ENCODE results near the gene TLE3.

Gene TLE3

DNA sequence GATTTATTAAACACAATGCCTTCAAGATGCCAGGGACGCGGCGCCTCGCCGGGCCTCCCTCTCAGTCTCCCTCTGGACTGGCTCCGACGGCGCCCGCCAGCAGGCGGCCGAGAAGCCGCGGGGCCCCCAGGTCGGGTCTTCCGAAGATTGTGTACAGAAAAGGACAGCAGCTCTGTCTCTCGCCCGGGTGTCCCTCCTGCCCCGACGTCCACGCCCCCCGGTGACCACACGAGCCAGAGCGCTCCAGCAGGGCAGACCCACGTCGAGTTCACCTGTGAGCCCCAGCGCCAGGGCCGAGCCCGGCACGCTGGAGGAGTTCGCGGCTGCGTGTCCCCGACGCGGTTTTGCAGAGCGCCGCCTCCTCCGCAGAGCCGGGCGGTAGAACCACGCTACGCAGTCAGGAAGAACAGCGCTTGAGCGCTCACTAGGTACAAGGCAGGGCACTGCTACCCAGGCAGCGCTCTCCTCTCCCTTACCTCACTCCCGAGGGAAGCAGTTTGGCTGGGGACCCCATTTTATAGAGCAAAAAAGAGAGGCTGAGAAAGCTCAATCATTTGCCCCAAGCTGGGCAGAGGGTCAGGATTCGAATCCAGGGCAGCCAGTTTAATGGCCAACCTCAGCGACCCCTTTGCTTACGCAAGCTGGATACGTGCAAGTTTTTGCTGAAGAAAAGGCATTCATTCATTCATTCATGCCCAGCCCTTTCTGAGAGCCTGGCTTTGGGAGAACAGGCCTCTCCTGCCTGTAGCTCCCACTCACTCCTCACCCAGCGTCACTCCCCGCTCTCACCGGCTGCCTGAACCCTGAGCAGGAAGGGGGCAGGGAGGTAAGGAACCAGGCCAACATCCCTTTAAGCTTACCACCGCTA, 3.0 kb upstream of the TLE3 start:
- in situ Hi-C loops (cut with MboI; ENCODE audit: low sequenced_read_pairs), result no loop called here

DNA sequence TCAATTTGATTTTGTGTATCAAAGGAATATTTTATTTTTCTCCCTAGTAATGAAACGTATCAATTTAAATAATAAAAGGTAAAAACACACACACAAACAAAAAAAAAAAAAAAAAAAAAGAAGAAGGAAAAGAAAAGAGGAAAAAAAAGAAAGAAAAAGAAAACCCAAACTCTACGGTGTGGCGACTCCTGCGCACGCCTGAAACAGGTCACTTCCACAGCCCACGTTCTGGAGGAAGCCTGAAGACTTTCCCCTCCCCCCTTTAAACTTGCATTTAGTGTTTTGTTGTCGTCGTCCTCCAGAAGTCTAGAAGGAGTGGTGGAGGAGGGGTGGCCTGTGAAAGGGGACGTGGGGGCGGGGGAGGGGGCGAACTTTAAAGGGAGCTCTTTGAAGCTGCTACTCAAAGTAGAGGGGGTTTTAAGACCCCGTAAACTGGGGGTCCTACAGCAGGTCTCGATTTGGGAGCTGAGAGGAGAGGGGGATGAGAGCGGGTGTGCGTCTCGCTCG, 2.3 kb upstream of the TLE3 start:
- in situ Hi-C loops (cut with MboI; ENCODE audit: low sequenced_read_pairs), result no loop called here

DNA sequence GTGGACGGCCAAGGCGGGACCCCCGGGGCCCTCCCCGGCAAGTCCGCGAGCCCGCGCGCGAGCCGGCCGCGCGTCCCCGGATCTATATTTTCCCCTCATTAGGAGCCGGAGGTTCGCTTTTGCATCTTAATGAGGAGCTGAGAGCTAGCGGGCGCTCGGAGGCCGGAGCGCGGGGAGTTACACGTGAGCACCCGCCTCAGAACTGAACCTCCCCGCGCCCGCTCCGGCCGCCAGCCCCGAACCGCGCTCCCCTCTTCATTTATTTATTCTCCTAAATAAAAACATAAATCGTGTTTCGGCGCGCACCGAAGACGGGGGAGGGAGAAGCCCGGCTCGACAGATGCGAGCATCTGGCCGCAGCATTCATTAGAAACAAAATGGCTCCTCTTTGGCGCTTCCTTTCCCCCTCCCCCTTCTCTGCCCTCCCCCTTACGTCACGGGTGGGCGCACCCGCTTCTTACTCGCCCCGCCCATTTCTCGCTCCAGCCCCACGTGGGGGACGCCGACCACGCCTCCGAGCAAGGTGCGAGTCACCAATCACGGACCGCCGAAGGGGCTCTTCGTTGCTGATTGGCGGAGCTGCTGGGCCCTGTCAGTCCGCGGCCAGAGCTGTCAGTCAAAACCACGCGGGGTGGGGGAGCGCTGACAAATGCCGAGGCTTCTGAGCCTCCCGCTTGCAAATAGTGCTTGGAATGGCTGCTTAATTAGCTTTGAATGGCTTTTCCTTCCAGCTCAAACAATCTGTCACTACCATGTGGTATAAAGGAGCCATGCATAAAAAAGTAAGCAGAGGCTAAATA, 1.6 kb upstream of the TLE3 start:
- in situ Hi-C loops (cut with MboI; ENCODE audit: low sequenced_read_pairs), result no loop called here

DNA sequence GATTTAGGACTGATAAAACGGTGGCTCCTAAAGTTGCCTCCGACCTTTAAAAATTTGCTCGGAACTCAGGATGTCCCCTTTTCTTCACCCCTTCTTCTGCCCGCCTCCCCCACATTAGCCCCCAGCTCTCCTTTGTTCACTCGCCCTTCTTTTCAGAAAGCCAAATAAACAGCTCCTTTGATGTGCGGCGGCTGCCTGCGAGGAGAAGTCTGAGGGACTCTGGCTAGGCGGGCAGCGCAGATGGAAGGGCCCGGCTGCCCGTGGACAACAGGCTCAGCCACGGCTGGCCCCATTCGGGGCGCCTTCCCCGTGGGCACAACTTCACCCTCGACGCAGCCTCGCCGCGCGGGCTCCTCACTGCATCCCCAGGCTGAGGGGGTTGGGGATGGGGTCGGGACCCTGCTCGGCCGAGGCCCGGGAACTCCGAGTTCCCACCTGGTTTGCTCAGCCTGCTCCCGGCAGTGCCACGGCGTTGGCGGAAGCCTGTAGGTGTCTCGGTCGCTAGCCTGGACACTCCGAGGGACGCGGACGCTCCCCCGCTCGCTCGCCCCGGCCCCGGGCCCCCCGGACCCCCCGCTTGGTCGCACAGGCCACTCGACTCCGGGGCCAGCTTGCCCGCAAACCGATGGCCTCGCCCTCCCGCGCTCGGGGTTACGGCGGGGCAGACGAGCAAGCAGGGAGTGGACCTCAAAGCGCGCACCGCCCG, 897 bp upstream of the TLE3 start:
- in situ Hi-C loops (cut with MboI; ENCODE audit: low sequenced_read_pairs), result no loop called here

DNA sequence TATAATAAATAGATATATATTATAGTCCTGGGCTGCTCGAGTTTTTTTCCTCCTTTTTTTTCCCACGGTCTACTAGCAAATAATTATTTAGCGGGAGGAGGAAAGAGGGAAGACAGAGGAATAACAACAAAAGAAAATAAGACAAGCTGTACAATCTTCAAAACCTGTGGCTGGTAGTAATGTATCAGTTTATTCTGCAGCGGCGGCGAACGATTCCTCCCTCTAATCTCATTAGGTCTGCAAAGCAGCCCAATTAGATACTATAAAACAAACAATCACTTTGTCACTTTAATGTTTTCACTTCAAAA, 390 bp upstream of the TLE3 start:
- in situ Hi-C loops (cut with MboI; ENCODE audit: low sequenced_read_pairs), result no loop called here

DNA sequence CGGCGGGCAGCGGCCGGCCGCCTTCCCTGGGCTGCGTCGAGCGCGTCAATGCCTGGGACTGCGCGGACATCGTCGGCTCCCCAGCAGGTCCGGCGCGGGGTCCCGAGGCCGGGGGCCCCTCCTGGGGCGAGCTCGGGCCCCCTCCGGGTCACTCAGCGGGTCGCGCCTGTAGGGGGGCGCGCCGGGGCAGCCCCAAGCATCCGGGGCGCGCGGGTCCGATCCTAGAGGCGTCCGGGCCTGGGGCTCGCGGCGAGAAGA, 725 bp downstream of the TLE3 start:
- in situ Hi-C loops (cut with MboI; ENCODE audit: low sequenced_read_pairs), result no loop called here

DNA sequence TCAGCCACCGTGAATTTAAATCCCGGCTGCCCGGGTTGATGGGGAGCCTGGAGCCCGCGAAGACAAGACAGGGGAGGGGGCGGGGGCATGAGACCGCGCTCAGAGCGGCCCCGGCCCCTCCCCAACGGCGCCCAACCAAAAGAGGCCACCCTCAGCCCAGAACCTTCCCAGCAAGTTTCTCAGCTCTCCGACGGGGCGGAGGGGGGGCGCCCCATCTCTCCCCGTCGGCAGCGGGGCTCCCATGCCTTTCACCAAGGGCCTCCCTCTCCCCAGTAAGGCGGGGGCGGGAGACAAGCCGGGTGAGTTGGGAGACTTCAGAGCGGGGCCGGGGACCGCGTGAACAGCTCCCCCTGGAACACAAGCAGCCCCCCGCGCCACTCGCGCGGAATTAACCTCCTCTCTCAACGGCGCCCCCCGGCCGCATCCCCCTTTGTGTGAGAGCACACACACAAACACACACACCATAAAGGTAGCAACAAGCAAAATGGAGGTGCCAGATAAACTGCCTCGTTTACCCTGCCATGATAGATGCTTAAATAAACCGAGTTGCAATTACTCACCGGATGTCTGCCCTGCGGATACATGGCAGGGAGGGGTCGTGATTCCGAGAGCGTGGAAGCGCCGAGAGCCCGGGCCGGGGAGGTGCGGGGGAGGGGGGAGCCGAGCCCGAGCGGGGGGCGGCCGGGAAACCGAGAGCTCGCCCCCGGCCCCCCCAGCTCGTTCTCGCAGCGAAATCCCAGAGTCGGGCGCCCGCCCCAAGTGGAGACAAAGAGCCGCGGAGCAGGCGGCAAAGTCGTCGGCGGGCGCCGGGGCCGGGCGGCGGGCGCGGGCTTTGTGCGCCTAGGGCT, 1.3 kb downstream of the TLE3 start:
- in situ Hi-C loops (cut with MboI; ENCODE audit: low sequenced_read_pairs), result no loop called here

DNA sequence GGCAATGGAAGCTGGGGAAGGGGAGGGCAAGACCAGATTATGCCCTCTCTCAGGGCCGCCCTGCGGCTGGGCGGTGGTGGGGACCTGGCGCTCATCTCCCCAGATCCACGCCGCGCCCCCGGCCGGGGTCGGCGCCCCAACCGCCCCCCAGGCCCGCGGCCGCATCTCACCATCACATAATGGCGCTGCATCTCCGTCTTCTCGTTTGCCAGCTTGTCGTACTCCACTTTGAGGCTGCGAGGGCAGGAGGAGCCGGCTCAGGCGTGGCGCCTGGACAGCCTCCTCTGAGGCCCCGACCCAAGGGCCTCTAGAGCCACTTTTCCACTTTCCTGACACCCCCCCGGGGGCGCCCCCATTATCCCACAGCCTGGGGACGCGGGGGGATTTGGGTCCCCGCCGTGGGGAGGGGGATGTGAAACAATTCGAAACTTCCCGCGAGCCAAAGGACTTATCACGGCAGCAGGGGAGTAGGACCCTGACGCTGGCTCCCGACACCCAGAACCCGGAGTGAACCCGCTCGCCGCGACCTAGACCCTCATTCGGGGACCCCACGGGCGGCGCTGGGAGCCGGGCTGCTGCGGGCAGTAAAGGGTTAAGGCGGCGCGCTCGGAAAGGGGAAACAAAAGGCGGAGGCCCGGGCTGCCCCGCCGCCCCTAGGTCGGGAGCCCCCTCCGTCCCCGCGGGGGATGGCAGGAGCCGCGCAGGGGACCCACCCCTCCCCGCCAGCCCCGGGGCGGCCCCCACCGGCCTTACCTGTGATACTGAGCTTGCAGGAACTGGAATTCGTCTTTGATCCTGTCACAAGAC, 2.1 kb downstream of the TLE3 start:
- in situ Hi-C loops (cut with MboI; ENCODE audit: low sequenced_read_pairs), result no loop called here

DNA sequence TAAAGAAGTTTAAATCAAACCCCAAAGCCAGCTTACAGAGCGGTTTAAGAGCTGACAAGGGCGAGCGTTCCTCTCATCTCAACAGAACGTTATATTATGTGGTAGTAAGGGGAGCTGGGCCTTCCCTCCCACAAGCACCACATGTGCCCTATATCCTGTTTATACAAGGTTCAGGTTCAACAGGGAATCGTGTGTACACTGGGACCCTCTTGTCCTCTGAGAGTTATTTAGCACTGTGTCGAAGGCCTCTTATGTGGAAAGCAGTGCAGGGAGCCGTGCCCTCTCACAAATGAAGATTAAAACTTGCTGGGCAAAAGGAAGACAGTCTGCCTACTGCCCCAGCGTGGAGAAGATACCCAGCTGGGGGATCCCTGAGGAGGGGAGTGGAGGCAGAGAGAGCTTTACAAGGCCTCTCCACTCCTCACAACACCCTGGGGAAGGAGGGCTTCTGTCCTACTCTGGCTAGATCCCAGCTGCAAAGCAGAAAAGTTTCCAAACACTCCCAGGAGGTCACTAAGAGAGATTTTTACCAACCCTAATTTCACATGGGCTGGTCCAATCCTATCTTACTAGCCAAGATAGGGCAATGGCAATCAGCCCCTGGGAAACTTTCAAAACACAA, 2.9 kb downstream of the TLE3 start:
- in situ Hi-C loops (cut with MboI; ENCODE audit: low sequenced_read_pairs), result no loop called here

DNA sequence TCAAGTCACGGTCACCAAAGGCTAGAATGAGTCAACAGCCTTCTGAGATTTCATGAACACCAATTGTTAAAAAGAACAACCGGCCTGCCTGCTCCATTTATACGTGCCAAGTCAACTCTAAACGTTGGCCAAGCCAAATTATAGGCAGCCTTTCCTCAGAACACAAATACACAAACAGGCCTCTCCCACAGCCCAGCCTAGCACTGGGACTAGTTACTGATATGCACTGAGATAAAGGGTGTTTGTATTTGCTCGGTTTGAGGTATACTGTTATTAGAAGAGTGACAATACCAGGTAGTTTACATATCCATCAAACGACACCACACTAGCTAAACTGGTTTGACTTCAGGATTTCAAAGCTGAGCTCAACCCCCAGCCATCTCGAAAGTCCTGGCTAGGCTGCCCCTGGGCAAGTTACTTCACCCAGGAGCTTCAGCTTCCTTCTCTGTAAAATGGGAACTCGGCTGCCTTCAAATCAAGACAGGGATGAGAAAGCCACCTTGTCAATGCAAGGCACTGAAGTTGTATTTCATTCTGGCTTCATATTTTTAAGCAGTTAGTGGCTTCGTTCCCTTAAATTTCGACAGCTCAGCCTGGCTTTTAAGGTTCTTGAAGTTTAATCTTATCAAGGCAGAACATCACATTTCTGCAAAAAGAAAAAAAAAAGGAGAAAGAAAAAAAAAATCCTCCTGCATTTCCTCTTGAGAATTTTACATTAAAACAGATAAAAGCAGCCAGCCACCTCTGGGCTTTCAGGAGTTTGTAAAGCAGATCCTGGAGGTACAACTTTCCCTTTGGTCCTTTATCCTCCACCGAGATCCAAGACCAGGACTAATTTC, 4.0 kb downstream of the TLE3 start:
- in situ Hi-C loops (cut with MboI; ENCODE audit: low sequenced_read_pairs), result no loop called here

DNA sequence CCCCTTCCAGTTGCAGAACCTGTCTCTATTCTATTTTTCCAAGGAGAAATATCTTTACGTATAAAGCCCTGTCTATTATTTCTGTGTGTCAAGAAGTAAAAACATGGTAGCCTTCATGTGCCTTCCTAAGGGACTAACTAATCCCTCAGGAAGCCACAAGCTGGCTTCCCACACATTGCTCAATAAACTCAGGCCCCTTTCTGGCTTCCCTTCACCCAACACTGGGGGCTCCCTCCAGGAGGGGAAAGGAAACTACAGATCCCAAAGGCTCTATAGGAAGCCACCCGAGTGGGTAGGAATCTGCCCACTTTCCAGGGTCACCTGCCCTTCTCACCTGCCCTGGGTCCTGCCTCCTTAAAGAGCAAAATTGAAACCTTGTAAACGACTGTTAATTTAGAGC, 4.6 kb downstream of the TLE3 start:
- in situ Hi-C loops (cut with MboI; ENCODE audit: low sequenced_read_pairs), result no loop called here

DNA sequence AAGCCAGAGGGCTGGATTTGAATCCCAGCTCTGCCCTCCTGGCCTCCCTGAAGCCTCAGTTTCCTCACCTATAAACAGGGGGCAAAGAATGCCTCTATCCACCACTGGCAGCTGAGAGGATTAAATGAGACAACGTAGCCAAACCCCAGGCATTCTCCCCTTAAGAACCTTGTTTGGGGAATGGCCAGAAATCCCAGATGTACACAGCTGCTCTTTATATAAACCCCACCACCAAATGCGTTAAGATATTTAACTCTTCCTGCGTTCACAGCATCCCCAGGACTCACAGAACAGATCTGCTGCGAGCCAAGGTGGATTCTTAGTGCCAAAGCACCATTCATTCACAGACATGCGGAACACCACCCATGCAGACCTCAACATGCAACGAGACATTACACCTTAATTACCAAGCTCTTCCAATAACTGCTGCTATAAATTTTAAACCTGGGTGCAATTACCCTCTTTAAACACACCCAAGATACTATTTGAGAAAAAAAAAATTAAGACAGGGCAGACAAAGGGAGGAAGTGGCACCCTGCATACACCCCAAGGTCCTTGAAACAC, 5.2 kb downstream of the TLE3 start:
- in situ Hi-C loops (cut with MboI; ENCODE audit: low sequenced_read_pairs), result no loop called here

DNA sequence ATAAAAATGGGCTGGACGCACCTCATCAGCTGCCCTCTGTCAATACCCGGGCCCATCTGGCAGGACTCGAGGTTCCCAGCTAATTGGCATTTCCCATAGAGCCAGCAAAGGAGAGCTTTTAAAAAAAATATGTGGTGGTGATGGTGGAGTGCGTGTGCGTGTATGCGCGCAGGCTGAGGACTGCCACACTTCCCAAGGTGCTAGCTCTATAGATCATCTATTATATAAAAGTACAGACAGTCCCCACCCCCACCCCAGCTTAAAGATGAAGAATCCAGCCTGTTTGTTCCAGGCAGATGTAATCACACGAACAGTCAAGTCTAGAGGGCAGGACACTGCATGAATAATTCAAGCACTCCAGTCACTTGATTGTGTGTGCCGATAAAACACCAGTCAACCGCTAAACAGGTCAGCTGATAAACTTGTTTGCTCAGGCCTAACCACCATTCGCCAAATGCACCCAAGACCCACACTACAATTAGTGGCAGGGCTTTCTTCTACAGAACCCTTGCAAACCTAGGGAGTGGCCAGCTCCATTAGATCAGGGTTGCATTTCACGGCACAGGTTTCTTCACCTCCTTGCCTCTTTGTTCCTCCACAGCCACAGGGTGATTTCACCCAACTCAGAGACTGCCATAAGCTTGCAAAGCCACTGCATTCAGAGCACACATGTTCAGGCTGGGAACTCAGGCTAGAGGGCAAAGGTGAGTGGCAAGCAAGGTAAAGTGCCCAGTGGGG, 5.8 kb downstream of the TLE3 start:
- in situ Hi-C loops (cut with MboI; ENCODE audit: low sequenced_read_pairs), result no loop called here

DNA sequence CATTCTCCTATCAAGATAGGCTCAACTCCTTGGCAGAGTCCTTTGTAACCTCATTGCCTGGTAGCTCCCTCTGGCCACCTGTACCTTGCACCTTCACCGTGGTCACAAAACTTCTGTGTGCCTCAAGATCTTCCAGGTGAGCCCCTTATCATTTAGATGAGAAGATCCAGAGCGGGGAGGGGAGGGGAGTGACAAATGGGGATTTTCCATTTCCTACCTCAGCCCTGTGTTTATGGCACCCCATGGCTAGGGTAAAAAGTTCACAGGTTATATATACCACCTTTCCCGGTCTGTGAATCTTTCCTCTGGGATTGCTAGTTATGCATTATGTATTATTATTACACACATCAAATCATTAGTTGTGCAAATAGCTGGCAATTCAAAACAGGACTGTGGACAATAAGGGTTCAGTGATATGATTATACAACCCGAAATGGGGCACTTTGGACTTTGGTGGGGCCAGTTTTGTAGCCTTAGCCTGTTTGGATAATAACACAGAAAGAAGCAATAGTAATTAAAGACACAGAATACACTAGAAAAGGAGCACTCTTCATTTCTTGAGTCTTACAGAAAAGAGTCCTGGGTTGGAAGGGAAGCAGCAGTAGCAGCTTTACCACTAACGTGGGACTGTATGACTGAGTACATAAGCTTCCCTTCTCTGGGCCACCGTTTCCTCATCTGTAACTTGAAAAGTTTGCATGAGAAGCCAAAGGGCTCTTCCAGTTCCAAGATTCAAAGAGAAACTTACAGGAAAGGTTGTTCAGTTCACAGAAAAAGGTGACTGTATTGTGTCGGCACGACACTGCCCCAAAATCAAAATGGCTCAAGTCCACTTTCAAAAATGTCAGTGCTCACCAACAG, 7.1 kb downstream of the TLE3 start:
- in situ Hi-C loops (cut with MboI; ENCODE audit: low sequenced_read_pairs), result no loop called here

DNA sequence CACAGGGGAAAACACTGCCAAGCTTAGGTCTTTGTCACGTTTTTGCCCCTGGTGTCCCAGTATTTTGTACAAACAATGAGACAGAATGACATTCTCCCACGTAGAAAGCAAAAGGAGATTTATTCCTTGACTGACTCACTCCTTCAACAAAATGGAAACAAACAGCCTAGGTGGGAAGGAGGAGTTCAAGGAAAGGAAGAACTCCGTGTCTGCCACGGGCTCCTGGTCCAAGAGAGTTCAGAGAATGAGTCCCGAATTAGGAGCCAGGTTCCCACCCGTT, 8.1 kb downstream of the TLE3 start:
- in situ Hi-C loops (cut with MboI; ENCODE audit: low sequenced_read_pairs), result no loop called here

DNA sequence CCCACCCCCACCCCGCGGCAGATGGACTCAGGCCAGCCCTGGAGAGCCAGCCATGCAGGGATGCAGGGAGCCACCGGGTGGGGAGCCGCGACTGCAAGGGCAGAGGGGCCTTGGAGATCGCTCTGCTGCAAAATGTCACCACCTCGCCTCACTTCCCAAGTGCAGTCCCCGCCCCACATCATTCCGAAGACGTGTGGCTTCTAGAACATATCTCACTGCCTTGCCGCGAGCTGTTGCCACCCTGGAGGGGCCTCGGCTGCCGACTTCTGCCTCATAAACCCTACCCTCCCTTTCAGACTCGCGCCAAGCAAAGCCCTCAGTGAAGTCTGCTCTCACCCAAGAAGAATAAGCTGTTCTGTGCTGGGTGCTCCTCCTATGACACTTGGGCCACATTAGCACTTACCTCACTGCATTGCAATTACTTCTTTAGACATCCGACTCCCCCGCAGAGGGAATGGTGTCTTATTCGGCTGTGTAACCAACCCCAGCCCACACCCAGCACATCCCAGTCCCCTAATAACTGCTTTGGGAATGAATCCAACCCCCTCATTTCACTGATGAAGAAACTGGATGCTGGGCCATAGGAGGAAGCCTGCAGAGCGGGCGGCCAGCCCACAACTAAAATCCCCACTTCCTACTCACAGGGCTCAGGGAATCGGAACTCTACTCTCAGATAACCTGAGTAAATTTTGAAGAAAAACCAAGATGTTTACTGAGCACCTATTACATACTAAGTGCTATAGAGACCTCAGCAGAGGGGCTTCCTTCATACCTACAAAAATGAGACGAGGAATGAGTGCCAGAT, 8.6 kb downstream of the TLE3 start:
- in situ Hi-C loops (cut with MboI; ENCODE audit: low sequenced_read_pairs), result no loop called here
